GM12878 (cell line): ENCODE data around the gene LBH.

Source experiments
- CREB1 ChIP-seq: IDR thresholded peaks from 2 replicates; pipeline ENCODE4 v1.6.1; 2012; ENCODE audit warnings: low read depth, mild to moderate bottlenecking, inconsistent platforms
- STAT3 ChIP-seq: IDR thresholded peaks from 2 replicates; pipeline ENCODE4 v1.6.1; 2011; ENCODE audit warnings: low read depth, low read length, improper control_type of control experiment
- TF ChIP-seq, protein P1 (sequence below): IDR thresholded peaks from 2 replicates; pipeline ENCODE4 v1.6.1; 2011; ENCODE audit warnings: low read depth, low read length, improper control_type of control experiment, borderline replicate concordance

- TF ChIP-seq STAT3 (no peak), CREB1 (no peak)
- TF ChIP-seq, protein P1, sequence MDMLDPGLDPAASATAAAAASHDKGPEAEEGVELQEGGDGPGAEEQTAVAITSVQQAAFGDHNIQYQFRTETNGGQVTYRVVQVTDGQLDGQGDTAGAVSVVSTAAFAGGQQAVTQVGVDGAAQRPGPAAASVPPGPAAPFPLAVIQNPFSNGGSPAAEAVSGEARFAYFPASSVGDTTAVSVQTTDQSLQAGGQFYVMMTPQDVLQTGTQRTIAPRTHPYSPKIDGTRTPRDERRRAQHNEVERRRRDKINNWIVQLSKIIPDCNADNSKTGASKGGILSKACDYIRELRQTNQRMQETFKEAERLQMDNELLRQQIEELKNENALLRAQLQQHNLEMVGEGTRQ, result no peak
Measured at GRCh38 chr2:30235008-30235655, 3.8 kb downstream of the LBH start.
